GM18870 (cell line): ENCODE measurements around the gene GFM1.

Experiments used
- ATAC-seq: cut with Tn5 transposase; IDR thresholded peaks from one replicate; pipeline ENCODE4 v1.9.1; 2021; ENCODE audit warnings: moderate library complexity; ENCODE audit not compliant: unreplicated experiment

Gene GFM1

GRCh38 chr3:158644345-158644908, at the start of gene GFM1:
GFM1 (plus strand) TSS chr3:158644527; CDS start chr3:158644635, 108 bp downstream.
- peak; percentile 100 for ATAC-seq

GRCh38 chr3:158600787-158601186, 43.5 kb upstream of the GFM1 start:
- ATAC-seq: no peak

- no peak for ATAC-seq
These were observed 42.1 kb upstream of the GFM1 start for GRCh38 chr3:158602227-158602626.

- ATAC-seq: no peak
These were observed 26.1 kb upstream of the GFM1 start for GRCh38 chr3:158617982-158618875.

DNA sequence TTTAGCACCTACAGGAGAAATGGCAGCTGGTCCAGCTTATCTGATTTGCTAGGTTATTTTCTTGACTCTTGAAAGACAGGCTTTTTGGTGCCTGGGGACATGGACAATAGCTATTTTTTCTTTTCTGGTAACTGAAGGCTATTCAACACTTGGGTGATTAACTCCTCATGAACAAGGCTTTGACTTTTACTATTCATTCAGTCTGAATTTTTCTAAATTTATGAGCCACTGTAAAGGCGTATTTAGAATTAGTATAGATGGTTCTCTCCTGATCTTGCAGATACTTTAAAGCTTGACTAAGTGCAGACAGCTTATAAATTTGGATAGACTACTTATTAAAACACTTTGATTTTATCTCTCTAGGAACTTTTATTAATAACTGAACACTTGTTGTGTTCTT, 18.4 kb upstream of the GFM1 start:
- ATAC-seq: no peak

DNA sequence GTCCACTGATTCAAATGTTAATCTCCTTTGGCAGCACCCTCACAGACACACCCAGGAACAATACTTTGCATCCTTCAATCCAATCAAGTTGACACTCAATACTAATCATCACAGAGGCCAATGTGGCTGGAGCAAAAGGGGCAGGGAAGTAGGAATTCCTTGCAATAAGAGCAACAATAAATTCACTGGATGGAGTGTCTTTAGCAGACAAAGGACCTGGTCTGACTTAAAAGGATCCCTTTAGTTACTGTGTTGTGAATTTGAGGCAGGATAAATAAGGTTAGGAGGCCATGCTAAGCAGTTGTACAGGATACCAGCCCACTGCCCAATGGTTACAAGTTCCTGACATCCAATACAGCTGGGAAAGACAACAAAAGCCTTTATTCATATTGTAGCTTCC, 12.3 kb upstream of the GFM1 start:
- ATAC-seq: no peak

DNA sequence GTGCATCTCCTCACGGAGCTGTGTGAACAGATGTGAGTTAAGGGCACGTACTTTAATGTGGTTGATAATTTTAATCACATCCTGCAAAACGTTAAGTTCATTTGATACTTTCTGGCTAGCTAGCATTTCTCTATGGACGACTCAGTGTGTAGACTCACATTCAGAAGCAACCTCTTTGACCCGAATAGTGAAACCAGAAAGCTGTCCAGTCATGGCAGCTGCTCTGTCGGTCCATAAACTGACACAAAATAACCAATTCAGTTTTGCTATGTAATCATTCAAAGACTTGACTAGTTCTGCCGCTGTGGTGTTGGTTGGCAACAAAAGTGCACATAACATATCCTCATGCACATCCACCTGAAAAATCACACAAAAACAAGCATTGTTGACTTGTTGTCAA, 3.7 kb upstream of the GFM1 start:
- no peak for ATAC-seq

GRCh38 chr3:158642005-158642404, 2.3 kb upstream of the GFM1 start:
- no peak for ATAC-seq

GRCh38 chr3:158642474-158643210, 1.7 kb upstream of the GFM1 start:
- no peak for ATAC-seq

GRCh38 chr3:158649791-158650190, 5.5 kb downstream of the GFM1 start:
- no peak for ATAC-seq

DNA sequence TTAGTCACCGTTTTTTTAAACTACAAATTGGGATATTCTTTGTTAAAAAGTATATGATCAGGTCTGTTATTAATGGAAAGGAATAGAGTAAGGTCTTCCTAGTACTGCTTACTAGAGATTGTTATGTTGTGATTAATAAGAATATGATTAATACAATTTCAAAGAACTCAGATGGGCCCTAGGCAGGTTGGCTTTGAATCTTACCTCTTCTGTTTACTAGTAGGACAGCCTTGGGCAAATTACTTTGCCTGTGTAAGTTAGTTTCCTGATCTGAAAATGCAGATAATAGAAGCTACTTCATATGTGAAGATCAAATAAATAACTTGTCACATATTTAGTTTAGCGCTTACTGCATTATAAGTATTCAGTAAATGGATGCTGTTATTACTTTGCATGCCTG, 6.9 kb downstream of the GFM1 start:
- no peak for ATAC-seq

DNA sequence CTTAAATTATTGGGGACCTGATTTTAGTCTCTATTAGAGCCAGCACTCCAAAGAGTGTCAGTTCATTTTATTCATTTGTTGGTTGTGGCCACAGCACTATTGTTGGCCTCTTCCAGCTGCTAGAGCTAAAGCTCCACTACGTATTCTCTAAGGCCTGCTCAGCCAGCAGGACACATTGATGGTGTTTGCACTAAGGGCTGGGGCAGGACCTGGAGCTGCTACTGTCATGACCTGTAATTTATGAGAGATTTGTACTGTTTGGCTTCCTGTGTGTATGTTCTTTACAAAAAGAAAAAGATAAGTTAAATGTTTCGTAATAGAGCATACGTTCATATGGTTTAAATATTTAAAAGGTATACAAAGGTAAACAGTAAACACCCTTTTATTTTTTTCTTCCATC, 8.1 kb downstream of the GFM1 start:
- ATAC-seq: no peak

GRCh38 chr3:158658889-158659288, 14.6 kb downstream of the GFM1 start:
- ATAC-seq: no peak

GRCh38 chr3:158659454-158660237, 15.3 kb downstream of the GFM1 start:
- ATAC-seq: peak; percentile 80

DNA sequence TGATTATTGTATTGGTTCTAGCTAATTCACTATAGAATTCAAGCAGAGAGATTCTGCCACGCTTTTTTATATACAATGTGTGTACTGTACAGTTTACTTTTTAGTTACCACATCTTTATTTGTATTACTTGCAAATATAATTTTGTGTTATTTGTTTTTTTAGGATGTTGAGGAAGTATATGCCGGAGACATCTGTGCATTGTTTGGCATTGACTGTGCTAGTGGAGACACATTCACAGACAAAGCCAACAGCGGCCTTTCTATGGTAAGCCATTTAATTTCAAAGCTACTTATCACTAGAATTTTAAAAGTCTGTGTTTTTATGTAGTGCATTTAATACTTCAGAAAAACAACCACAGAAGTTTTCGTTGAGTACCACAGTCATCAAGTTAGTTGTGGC, 16.4 kb downstream of the GFM1 start:
- ATAC-seq: no peak

GRCh38 chr3:158663246-158663645, 18.9 kb downstream of the GFM1 start:
- ATAC-seq: no peak

- no peak for ATAC-seq
These were observed 19.5 kb downstream of the GFM1 start for GRCh38 chr3:158663832-158664231.

- ATAC-seq: no peak
These were observed 22.1 kb downstream of the GFM1 start for GRCh38 chr3:158666416-158666815.

- ATAC-seq: no peak
These were observed 24.2 kb downstream of the GFM1 start for GRCh38 chr3:158668506-158668905.

GRCh38 chr3:158671821-158672214, 27.5 kb downstream of the GFM1 start:
- ATAC-seq: no peak
